ENCODE results near the gene TNS2.
A peak's percentile ranks its signal among the peaks of the same experiment; 100 is the strongest.
"Not testable (repeated sequence)": the region's sequence is repeated elsewhere in the genome, so short reads cannot be mapped to it uniquely, and the experiment has no call there.

Gene TNS2

GRCh38 chr12:53097207-53097563 lies 47.3 kb downstream of the TNS2 start:
- no peak for DNase-seq

- DNase-seq: peak; percentile 61
Measured at GRCh38 chr12:53097564-53098353, 47.9 kb downstream of the TNS2 start, which contains the start of gene IGFBP6. Gene IGFBP6, plus strand, starts transcription at chr12:53097667. Its CDS starts 51 bp downstream, at chr12:53097718.

GRCh38 chr12:53098354-53098981 lies 48.6 kb downstream of the TNS2 start:
- no peak for DNase-seq

- peak; percentile 63 for DNase-seq
Measured at GRCh38 chr12:53099071-53099882, 49.4 kb downstream of the TNS2 start.

- DNase-seq: no peak
Measured at GRCh38 chr12:53100466-53101151, 50.7 kb downstream of the TNS2 start.

- no peak for DNase-seq
Measured at GRCh38 chr12:53101266-53101665, 51.4 kb downstream of the TNS2 start.

- no peak for DNase-seq
Measured at GRCh38 chr12:53101931-53102781, 52.3 kb downstream of the TNS2 start.

GRCh38 chr12:53102883-53103807 lies 53.3 kb downstream of the TNS2 start, which contains the start of gene SOAT2:
Gene SOAT2, plus strand, starts transcription at chr12:53103486. Its CDS starts 92 bp downstream, at chr12:53103578.
- no peak for DNase-seq

GRCh38 chr12:53103860-53104305 lies 54.0 kb downstream of the TNS2 start:
- no peak for DNase-seq

- no peak for DNase-seq
Measured at GRCh38 chr12:53105256-53105655, 55.4 kb downstream of the TNS2 start.

GRCh38 chr12:53105712-53106439 lies 56.0 kb downstream of the TNS2 start:
- no peak for DNase-seq

- DNase-seq: no peak
Measured at GRCh38 chr12:53107122-53107521, 57.3 kb downstream of the TNS2 start.

GRCh38 chr12:53112431-53112830 lies 62.6 kb downstream of the TNS2 start:
- DNase-seq: not testable (repeated sequence)

GRCh38 chr12:53113136-53113705 lies 63.4 kb downstream of the TNS2 start:
- DNase-seq: no peak

- no peak for DNase-seq
Measured at GRCh38 chr12:53113951-53114350, 64.1 kb downstream of the TNS2 start.
